B cell (primary cell): ENCODE measurements around the gene SPP1.

Experiments used
- CTCF ChIP-seq: fragments of 200-600 bp; IDR thresholded peaks from one replicate; pipeline ENCODE4 v1.8.0; 2022; ENCODE audit warnings: antibody characterized with exemption, mild to moderate bottlenecking
- EZH2 ChIP-seq: IDR thresholded peaks from 2 replicates; pipeline ENCODE4 v1.6.1; 2012; ENCODE audit warnings: borderline replicate concordance, low read depth, mild to moderate bottlenecking, moderate library complexity, low read length; ENCODE audit not compliant: insufficient read depth, poor library complexity, severe bottlenecking

GRCh38 chr4:88009871-88010270 lies 34.4 kb downstream of the SPP1 start:
- TF ChIP-seq CTCF (no peak), EZH2 (no peak)
